ENCODE data around the gene B3GNT3. TPM values are rescaled to one million over a fixed set of nuclear protein-coding genes. Genes with fewer than 3 reads are reported as not detected.

The B3GNT3 gene
- total and polyA plus RNA-seq, 2 of the 13 experiments (the other 11 are each of a cell fraction or from before 2014, with no cell fraction given): 0.86 to 4.0 TPM

DNA sequence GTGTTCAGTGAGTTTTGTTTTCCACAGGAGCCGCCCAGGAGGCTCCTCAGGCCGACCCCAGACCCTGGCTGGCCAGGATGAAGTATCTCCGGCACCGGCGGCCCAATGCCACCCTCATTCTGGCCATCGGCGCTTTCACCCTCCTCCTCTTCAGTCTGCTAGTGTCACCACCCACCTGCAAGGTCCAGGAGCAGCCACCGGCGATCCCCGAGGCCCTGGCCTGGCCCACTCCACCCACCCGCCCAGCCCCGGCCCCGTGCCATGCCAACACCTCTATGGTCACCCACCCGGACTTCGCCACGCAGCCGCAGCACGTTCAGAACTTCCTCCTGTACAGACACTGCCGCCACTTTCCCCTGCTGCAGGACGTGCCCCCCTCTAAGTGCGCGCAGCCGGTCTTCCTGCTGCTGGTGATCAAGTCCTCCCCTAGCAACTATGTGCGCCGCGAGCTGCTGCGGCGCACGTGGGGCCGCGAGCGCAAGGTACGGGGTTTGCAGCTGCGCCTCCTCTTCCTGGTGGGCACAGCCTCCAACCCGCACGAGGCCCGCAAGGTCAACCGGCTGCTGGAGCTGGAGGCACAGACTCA lies 12.9 kb downstream of the B3GNT3 start:
- WGBS (ENCODE audit: low lambda C conversion rate): 99% methylated on average over 31 of the region's 38 CpGs
- no peaks in the 10 kb centered on the region for H3K9me3 ChIP-seq (ENCODE audit: low read length)
- ChIA-PET CTCF (ENCODE audit: low intra/inter-chr PET ratio, low total read pairs) (no interaction called here), POLR2A (no interaction called here)
- in situ Hi-C loops (cut with HindIII; ENCODE audit: extremely low pct_ligation_motif_present, low pct_unique_long_range_greater_than_20kb) (no loop called here), intact Hi-C loops (cut with micrococcal nuclease; ENCODE audit: unreplicated experiment) (no loop called here)
- H3K27ac ChIP-seq (ENCODE audit: extremely low read length, insufficient read depth, low read length): no peak overlapping the region
- H3K79me2 ChIP-seq (ENCODE audit: insufficient read depth, low read length): no peaks in the 10 kb centered on the region
- no TSS peak for BruUV-seq (replicated peaks)
- H3K36me3 ChIP-seq (replicated peaks in 1 of 2; ENCODE audit: control insufficient read depth in 1 of 2, insufficient read depth in 2 of 2, low read length in 2 of 2): peaks cover 0 to 2% of the 10 kb centered on the region in 2 experiments; a peak in 2 of 5 replicates
- no peak overlapping the region for H3K9ac ChIP-seq (ENCODE audit: insufficient read depth, low read depth, low read length)
- no peaks in the 10 kb centered on the region for H3K4me1 ChIP-seq (ENCODE audit: insufficient read depth, low read length)
- DNase-seq (ENCODE audit: low spot score) (no peak), ATAC-seq (no peak), FAIRE-seq (no peak)
- no peak overlapping the region for H3K4me3 ChIP-seq (replicated peaks in 1 of 3; ENCODE audit: insufficient read depth in 1 of 3, low read depth in 2 of 3, low read length in 3 of 3)
- H3K4me2 ChIP-seq (ENCODE audit: low read depth, low read length): no peak overlapping the region
- H3K27me3 ChIP-seq (ENCODE audit: control insufficient read depth in 1 of 2, insufficient read depth in 2 of 2, low read length in 2 of 2): no peaks in the 10 kb centered on the region
- H4K20me1 ChIP-seq (ENCODE audit: insufficient read depth, low read length): no peaks in the 10 kb centered on the region
- TF ChIP-seq TAF1 (CRISPR knock-in tag; IDR thresholded peaks at IDR 0.05): no peak
- TF ChIP-seq, protein P1, sequence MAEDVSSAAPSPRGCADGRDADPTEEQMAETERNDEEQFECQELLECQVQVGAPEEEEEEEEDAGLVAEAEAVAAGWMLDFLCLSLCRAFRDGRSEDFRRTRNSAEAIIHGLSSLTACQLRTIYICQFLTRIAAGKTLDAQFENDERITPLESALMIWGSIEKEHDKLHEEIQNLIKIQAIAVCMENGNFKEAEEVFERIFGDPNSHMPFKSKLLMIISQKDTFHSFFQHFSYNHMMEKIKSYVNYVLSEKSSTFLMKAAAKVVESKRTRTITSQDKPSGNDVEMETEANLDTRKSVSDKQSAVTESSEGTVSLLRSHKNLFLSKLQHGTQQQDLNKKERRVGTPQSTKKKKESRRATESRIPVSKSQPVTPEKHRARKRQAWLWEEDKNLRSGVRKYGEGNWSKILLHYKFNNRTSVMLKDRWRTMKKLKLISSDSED (CRISPR knock-in tag; IDR thresholded peaks at IDR 0.05): no peak
- no peak for TF ChIP-seq ZFP1 (CRISPR knock-in tag; IDR thresholded peaks at IDR 0.05)
- TF ChIP-seq GPN1 (CRISPR knock-in tag; IDR thresholded peaks at IDR 0.05; ENCODE audit: borderline replicate concordance): no peak
- no peak for TF ChIP-seq ZC3H13 (CRISPR knock-in tag; IDR thresholded peaks at IDR 0.05)
- TF ChIP-seq ZNF326 (CRISPR knock-in tag; IDR thresholded peaks at IDR 0.05; ENCODE audit: borderline replicate concordance): no peak
- no peak for TF ChIP-seq RXRB (CRISPR knock-in tag; IDR thresholded peaks at IDR 0.05; ENCODE audit: borderline replicate concordance)
- no peak for TF ChIP-seq NFYC (CRISPR knock-in tag; IDR thresholded peaks at IDR 0.05)
- TF ChIP-seq MXI1 (IDR thresholded peaks at IDR 0.05; ENCODE audit: borderline replicate concordance, low read depth, low read length): no peak
- TF ChIP-seq ZNF556 (CRISPR knock-in tag; IDR thresholded peaks at IDR 0.05; ENCODE audit: borderline replicate concordance): no peak
- no peak for TF ChIP-seq ZNF292 (CRISPR knock-in tag; IDR thresholded peaks at IDR 0.05; ENCODE audit: borderline replicate concordance, low read depth)
- no peak for TF ChIP-seq ZNF552 (CRISPR knock-in tag; IDR thresholded peaks at IDR 0.05; ENCODE audit: borderline replicate concordance)
- no peak for TF ChIP-seq MEF2D (CRISPR knock-in tag; IDR thresholded peaks at IDR 0.05)
- TF ChIP-seq ZFP36 (IDR thresholded peaks at IDR 0.05; ENCODE audit: borderline replicate concordance, low read depth, low read length, partially characterized antibody): no peak
- no peak for TF ChIP-seq ZNF790 (CRISPR knock-in tag; IDR thresholded peaks at IDR 0.05; ENCODE audit: borderline replicate concordance)
- H2AFZ ChIP-seq (ENCODE audit: low read length): no peak overlapping the region

Data from HepG2 (cell line).